ENCODE measurements around the gene PPP1CB. TPM values are rescaled to one million over a fixed set of nuclear protein-coding genes. Genes with fewer than 3 reads are reported as not detected.

Gene PPP1CB
- polyA plus RNA-seq, 2 of the 4 experiments (the other 2 are of a cell fraction) = 147 to 188 TPM

- 94% methylated on average over 2 of the region's 2 CpGs for WGBS (ENCODE audit: missing lambda C conversion rate)
- FAIRE-seq = no peak
- DNase-seq (ENCODE audit: low read depth in 1 of 2, low spot score in 1 of 2) = no peak
- TF ChIP-seq CHD2 (IDR thresholded peaks at IDR 0.05; ENCODE audit: low read length, partially characterized antibody) (no peak), CBX8 (IDR thresholded peaks at IDR 0.05) (no peak), HOXB13 (CRISPR knock-in tag; IDR thresholded peaks at IDR 0.05; ENCODE audit: low read depth) (no peak), ZSCAN20 (CRISPR knock-in tag; IDR thresholded peaks at IDR 0.05) (no peak)
- Histone ChIP-seq H3K4me2 (no peak overlapping the region), H3K9me3 (no peaks in the 10 kb centered on the region), H3K4me1 (no peaks in the 10 kb centered on the region), H3K4me3 (no peak overlapping the region), H3K27ac (no peak overlapping the region)
- ChIA-PET POLR2A (no interaction called here), CTCF (interaction anchor here (0.6 to 1.4 kb wide), 2 partner anchors 16 to 184 kb away, joined by 3 to 6 read pairs; no protein-coding TSS in a partner anchor)
- ATAC-seq = no peak
These were observed 27.4 kb downstream of the PPP1CB start for GRCh38 chr2:28779001-28779400.

GRCh38 chr2:28780496-28780895 is 28.9 kb downstream of the PPP1CB start:
- no peak overlapping the region for H3K4me2 ChIP-seq
- FAIRE-seq = no peak
- no peaks in the 10 kb centered on the region for H3K4me1 ChIP-seq
- H3K27ac ChIP-seq = no peak overlapping the region
- 92% methylated on average over 2 of the region's 2 CpGs for WGBS (ENCODE audit: missing lambda C conversion rate)
- TF ChIP-seq MAFK (IDR thresholded peaks at IDR 0.05; ENCODE audit: partially characterized antibody) (no peak), HOXA7 (CRISPR knock-in tag; IDR thresholded peaks at IDR 0.05) (no peak), EHF (CRISPR knock-in tag; IDR thresholded peaks at IDR 0.05) (no peak), ATOH8 (CRISPR knock-in tag; IDR thresholded peaks at IDR 0.05; ENCODE audit: low read depth) (no peak), SMC3 (IDR thresholded peaks at IDR 0.05) (no peak), GATA3 (IDR thresholded peaks at IDR 0.05; ENCODE audit: borderline replicate concordance) (no peak), ZC3H11A (IDR thresholded peaks at IDR 0.05) (no peak), HOXB5 (CRISPR knock-in tag; IDR thresholded peaks at IDR 0.05) (no peak), HDAC2 (IDR thresholded peaks at IDR 0.05) (no peak), NR3C1 (IDR thresholded peaks at IDR 0.05) (no peak), EHMT2 (IDR thresholded peaks at IDR 0.05; ENCODE audit: low read depth) (no peak), KDM5A (IDR thresholded peaks at IDR 0.05) (no peak), EP300 (IDR thresholded peaks at IDR 0.05) (no peak), TFCP2L1 (CRISPR knock-in tag; IDR thresholded peaks at IDR 0.05) (no peak), REST (IDR thresholded peaks at IDR 0.05) (no peak), ZSCAN20 (CRISPR knock-in tag; IDR thresholded peaks at IDR 0.05) (no peak), CHD2 (IDR thresholded peaks at IDR 0.05; ENCODE audit: low read length, partially characterized antibody) (no peak)
- TF ChIP-seq, protein P1, sequence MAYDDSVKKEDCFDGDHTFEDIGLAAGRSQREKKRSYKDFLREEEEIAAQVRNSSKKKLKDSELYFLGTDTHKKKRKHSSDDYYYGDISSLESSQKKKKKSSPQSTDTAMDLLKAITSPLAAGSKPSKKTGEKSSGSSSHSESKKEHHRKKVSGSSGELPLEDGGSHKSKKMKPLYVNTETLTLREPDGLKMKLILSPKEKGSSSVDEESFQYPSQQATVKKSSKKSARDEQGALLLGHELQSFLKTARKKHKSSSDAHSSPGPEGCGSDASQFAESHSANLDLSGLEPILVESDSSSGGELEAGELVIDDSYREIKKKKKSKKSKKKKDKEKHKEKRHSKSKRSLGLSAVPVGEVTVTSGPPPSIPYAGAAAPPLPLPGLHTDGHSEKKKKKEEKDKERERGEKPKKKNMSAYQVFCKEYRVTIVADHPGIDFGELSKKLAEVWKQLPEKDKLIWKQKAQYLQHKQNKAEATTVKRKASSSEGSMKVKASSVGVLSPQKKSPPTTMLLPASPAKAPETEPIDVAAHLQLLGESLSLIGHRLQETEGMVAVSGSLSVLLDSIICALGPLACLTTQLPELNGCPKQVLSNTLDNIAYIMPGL (CRISPR knock-in tag; IDR thresholded peaks at IDR 0.05; ENCODE audit: borderline replicate concordance) = no peak
- TF ChIP-seq, protein P2, sequence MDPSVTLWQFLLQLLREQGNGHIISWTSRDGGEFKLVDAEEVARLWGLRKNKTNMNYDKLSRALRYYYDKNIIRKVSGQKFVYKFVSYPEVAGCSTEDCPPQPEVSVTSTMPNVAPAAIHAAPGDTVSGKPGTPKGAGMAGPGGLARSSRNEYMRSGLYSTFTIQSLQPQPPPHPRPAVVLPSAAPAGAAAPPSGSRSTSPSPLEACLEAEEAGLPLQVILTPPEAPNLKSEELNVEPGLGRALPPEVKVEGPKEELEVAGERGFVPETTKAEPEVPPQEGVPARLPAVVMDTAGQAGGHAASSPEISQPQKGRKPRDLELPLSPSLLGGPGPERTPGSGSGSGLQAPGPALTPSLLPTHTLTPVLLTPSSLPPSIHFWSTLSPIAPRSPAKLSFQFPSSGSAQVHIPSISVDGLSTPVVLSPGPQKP (IDR thresholded peaks at IDR 0.05; ENCODE audit: low read depth, low read length) = no peak
- DNase-seq (ENCODE audit: low read depth in 1 of 2, low spot score in 1 of 2) = no peak
- ChIA-PET POLR2A (no interaction called here), CTCF (interaction anchor here (1.0 kb wide), 1 partner anchor 8 kb away, joined by 4 read pairs; no protein-coding TSS in a partner anchor)
- no peak for ATAC-seq
- H3K9me3 ChIP-seq = no peaks in the 10 kb centered on the region
- no peak overlapping the region for H3K4me3 ChIP-seq
